Upper lobe of left lung (tissue), 4 donors: ENCODE measurements around the gene EXOC6B.

ENCODE experiments used
- CTCF ChIP-seq, 6 experiments: fragments of 450-650 bp in 4 of 6; fragments of 200-600 bp in 2 of 6; sonication (generic) in 2 of 6; IDR thresholded peaks; one replicate each; pipeline ENCODE4 v1.5.1; 2016 to 2019; ENCODE audit warnings: antibody characterized with exemption in 6 of 6
- POLR2A ChIP-seq, 4 donors: fragments of 450-650 bp; IDR thresholded peaks; one replicate each; pipeline ENCODE4 v1.5.1; 2016 to 2017; ENCODE audit warnings: antibody characterized with exemption in 4 of 4, mild to moderate bottlenecking in 2 of 4
- POLR2AphosphoS5 ChIP-seq, 2 donors: sonication (generic); formaldehyde crosslinking; IDR thresholded peaks; one replicate each; pipeline ENCODE4 v1.5.1; 2017; ENCODE audit warnings: antibody characterized with exemption in 2 of 2

GRCh38 chr2:72183016-72183415 is 642.8 kb downstream of the EXOC6B start:
- TF ChIP-seq CTCF (IDR thresholded peaks at IDR 0.05) (no peak), POLR2AphosphoS5 (IDR thresholded peaks at IDR 0.05) (no peak), POLR2A (IDR thresholded peaks at IDR 0.05) (no peak)
